ENCODE data around the gene FOXO3.
A peak's percentile ranks its signal among the peaks of the same experiment; 100 is the strongest.

The FOXO3 gene

DNA sequence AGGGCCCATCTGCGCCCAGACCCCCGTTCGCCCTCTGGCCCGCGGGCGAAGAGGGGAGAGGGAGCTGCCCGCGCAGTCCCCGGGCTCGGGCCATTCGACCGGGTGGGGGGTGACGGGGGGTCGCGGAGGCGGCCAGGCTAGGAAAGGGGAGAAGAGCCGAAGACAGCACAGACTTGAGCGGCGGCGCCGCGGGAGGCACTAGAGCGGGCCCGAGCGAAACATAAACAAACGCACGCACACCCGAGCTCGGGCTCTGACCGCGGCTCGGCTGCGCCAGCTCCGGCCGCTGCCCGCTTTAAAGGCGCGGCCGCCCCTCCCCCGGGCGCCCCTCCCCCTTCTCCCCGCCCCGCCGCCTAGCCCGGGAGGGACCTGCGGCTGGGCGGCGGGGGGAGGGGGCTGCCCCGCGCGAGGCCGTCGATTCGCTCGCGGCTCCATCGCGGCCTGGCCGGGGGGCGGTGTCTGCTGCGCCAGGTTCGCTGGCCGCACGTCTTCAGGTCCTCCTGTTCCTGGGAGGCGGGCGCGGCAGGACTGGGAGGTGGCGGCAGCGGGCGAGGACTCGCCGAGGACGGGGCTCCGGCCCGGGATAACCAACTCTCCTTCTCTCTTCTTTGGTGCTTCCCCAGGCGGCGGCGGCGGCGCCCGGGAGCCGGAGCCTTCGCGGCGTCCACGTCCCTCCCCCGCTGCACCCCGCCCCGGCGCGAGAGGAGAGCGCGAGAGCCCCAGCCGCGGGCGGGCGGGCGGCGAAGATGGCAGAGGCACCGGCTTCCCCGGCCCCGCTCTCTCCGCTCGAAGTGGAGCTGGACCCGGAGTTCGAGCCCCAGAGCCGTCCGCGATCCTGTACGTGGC lies at the start of gene FOXO3:
Gene FOXO3 (plus strand): TSS at position 455 of the 846 bp plus-strand sequence. CDS start 292 bp downstream, at position 747.
- peak within 1 kb of the TSS; percentile 76 for H3K4me3 ChIP-seq (ENCODE audit: low read depth, low read length)
- DNase-seq (ENCODE audit: low read depth): peak; percentile 95
- TF ChIP-seq MAX (IDR thresholded peaks at IDR 0.05; ENCODE audit: low read depth, low read length): peak; percentile 12; the same call in 1 of the 2 replicates
- peak; percentile 62 for TF ChIP-seq POLR2A (IDR thresholded peaks at IDR 0.05; ENCODE audit: extremely low read depth, insufficient read length)
- TF ChIP-seq, protein P1, sequence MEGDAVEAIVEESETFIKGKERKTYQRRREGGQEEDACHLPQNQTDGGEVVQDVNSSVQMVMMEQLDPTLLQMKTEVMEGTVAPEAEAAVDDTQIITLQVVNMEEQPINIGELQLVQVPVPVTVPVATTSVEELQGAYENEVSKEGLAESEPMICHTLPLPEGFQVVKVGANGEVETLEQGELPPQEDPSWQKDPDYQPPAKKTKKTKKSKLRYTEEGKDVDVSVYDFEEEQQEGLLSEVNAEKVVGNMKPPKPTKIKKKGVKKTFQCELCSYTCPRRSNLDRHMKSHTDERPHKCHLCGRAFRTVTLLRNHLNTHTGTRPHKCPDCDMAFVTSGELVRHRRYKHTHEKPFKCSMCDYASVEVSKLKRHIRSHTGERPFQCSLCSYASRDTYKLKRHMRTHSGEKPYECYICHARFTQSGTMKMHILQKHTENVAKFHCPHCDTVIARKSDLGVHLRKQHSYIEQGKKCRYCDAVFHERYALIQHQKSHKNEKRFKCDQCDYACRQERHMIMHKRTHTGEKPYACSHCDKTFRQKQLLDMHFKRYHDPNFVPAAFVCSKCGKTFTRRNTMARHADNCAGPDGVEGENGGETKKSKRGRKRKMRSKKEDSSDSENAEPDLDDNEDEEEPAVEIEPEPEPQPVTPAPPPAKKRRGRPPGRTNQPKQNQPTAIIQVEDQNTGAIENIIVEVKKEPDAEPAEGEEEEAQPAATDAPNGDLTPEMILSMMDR (IDR thresholded peaks at IDR 0.05; ENCODE audit: low read depth, low read length): no peak
- peak; percentile 68 for TF ChIP-seq MYC (IDR thresholded peaks at IDR 0.05; ENCODE audit: low read depth, low read length)

DNA sequence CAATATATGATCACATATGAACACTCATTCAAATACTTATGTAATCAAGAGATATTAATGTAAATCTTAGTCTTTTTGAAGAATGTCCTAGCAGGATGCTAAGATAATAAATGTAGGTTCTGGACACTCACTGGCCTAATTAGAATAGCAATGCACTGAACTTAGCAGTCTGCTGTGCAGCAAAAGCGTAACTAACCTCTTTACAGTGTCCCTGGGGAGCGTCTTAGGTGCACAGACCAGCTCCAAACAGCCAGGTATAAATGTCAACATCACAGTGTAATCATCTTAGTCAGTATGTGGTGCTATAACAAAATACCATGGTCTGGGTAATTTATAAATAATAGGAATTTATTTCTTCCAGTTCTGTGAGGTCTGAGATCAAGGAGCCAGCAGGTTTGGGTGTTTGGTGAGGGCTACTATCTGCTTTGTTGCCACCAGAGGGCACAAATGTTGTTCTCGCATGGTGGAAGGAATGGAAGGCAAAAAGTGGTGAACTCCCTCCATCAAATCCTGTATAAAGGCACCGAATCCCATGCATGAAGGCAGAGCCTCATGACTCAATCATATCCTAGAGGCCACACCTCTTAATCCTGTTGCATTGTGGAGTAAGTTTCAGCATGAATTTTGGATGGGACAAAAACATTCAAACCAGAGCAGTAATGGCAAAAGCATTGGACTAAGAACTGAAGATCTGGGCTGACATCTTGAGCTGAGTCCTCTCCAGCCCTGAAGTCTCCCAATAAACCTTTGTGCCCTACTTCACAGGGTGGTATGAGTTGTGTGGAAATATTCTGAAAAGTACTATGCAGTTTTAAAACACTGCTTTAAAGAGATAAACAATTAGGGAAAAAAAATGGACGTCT lies 41.8 kb upstream of the FOXO3 start:
- H3K4me3 ChIP-seq (ENCODE audit: low read depth, low read length): no peak overlapping the region
- peak; percentile 60 for DNase-seq (ENCODE audit: low read depth)
- TF ChIP-seq, protein P1 (IDR thresholded peaks at IDR 0.05; ENCODE audit: low read depth, low read length): peak; percentile 59
- TF ChIP-seq MAX (IDR thresholded peaks at IDR 0.05; ENCODE audit: low read depth, low read length) (no peak), POLR2A (IDR thresholded peaks at IDR 0.05; ENCODE audit: extremely low read depth, insufficient read length) (no peak), MYC (IDR thresholded peaks at IDR 0.05; ENCODE audit: low read depth, low read length) (no peak)

GRCh38 chr6:108521616-108522107 lies 39.1 kb upstream of the FOXO3 start:
- no peak for DNase-seq (ENCODE audit: low read depth)
- TF ChIP-seq POLR2A (IDR thresholded peaks at IDR 0.05; ENCODE audit: extremely low read depth, insufficient read length) (no peak), MYC (IDR thresholded peaks at IDR 0.05; ENCODE audit: low read depth, low read length) (no peak), MAX (IDR thresholded peaks at IDR 0.05; ENCODE audit: low read depth, low read length) (no peak)
- TF ChIP-seq, protein P1 (IDR thresholded peaks at IDR 0.05; ENCODE audit: low read depth, low read length): no peak
- no peak overlapping the region for H3K4me3 ChIP-seq (ENCODE audit: low read depth, low read length)

DNA sequence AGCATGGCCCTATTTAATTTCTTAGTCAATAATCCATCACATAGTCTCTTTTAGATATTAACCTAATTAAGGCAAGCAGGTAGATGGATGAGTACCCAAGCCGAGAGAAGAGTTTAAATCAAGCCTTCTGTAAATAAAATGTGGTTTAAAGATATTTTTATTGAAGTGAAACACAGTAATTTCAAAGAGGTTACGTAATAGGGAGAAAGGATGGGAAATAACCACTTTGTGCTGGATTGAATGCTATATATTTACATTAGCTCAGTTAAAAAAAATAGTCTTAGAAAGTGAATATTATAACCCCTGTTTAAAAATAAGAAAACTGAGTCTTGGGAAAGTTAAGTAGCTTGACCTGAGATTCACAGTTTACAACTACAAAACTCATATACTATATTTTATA lies 37.0 kb upstream of the FOXO3 start:
- DNase-seq (ENCODE audit: low read depth): no peak
- TF ChIP-seq MYC (IDR thresholded peaks at IDR 0.05; ENCODE audit: low read depth, low read length) (no peak), POLR2A (IDR thresholded peaks at IDR 0.05; ENCODE audit: extremely low read depth, insufficient read length) (no peak), MAX (IDR thresholded peaks at IDR 0.05; ENCODE audit: low read depth, low read length) (no peak)
- TF ChIP-seq, protein P1 (IDR thresholded peaks at IDR 0.05; ENCODE audit: low read depth, low read length): no peak
- H3K4me3 ChIP-seq (ENCODE audit: low read depth, low read length): no peak overlapping the region

GRCh38 chr6:108524528-108525248 lies 36.0 kb upstream of the FOXO3 start:
- no peak overlapping the region for H3K4me3 ChIP-seq (ENCODE audit: low read depth, low read length)
- TF ChIP-seq POLR2A (IDR thresholded peaks at IDR 0.05; ENCODE audit: extremely low read depth, insufficient read length): no peak
- no peak for DNase-seq (ENCODE audit: low read depth)

Data from NB4 (cell line).